GM12891 (cell line): ENCODE data around the gene PTPRS.

Experiments
- PAX5 ChIP-seq: IDR thresholded peaks from 2 replicates; pipeline ENCODE4 v1.6.1; 2011; ENCODE audit warnings: low read length, moderate library complexity, mild to moderate bottlenecking; ENCODE audit not compliant: insufficient read depth, severe bottlenecking
- POLR2A ChIP-seq: IDR thresholded peaks from 2 replicates; pipeline ENCODE4 v1.6.1; 2011; ENCODE audit warnings: low read depth, low read length, control low read depth
- POLR2AphosphoS5 ChIP-seq: IDR thresholded peaks from 2 replicates; pipeline ENCODE4 v1.6.1; 2011; ENCODE audit warnings: low read depth, low read length, control low read depth
- POU2F2 ChIP-seq: IDR thresholded peaks from 2 replicates; pipeline ENCODE4 v1.6.1; 2011; ENCODE audit warnings: low read depth, mild to moderate bottlenecking, control low read depth, low read length, moderate library complexity
- SPI1 ChIP-seq: IDR thresholded peaks from 2 replicates; pipeline ENCODE4 v1.6.1; 2011; ENCODE audit warnings: low read depth, low read length, control low read depth
- TAF1 ChIP-seq: IDR thresholded peaks from 2 replicates; pipeline ENCODE4 v1.6.1; 2011; ENCODE audit warnings: low read depth, low read length, control low read depth

DNA sequence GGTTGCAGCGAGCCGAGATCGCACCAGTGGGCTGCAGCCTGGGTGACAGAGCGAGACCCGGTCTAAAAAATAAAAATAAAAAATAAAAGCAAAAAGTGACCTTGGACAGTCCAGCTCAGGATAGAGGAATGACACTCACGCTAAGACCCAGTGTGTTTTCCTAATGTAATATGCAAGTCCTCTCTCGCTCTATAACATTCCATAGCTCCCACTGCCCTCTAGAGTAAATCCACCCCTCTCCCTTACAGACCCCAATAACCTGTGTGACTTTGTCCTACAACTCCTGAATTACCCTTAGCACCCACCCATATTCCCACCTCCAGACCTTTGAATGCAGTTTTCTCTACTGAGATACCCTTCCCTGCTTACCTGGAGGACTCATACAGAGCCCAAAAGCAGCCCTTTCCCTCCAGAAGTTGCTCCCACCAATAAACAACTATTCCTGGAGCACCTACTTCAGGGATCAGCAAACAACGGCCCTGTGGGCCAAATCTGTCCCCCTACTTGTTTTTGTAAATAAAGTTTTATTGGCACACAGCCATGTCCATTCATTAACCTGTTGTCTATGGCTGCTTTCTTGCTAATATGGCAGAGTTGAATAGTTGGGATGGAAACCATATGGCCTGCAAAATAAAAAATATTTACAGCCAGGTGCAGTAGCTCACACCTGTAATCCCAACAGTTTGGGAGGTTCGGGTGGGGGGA is 39.8 kb upstream of the PTPRS start:
- TF ChIP-seq POLR2A: no peak
- no peak for TF ChIP-seq SPI1
- no peak for TF ChIP-seq POLR2AphosphoS5
- no peak for TF ChIP-seq PAX5
- TF ChIP-seq POU2F2: no peak
- no peak for TF ChIP-seq TAF1
